Measurements from ENCODE around the gene GABRD.

GABRD gene

GRCh38 chr1:2053217-2053616 is 34.1 kb downstream of the GABRD start:
- no peak for FAIRE-seq

GRCh38 chr1:2053784-2054376 is 34.7 kb downstream of the GABRD start:
- DNase-seq (ENCODE audit: low spot score): no peak
- FAIRE-seq: no peak

More at GRCh38 chr1:2053217-2053616, 34.1 kb downstream of the GABRD start:
- no peak for DNase-seq (ENCODE audit: low spot score)

- no peak for DNase-seq (ENCODE audit: low spot score)
- no peak for FAIRE-seq
These were observed 35.4 kb downstream of the GABRD start for GRCh38 chr1:2054560-2054959.

DNA sequence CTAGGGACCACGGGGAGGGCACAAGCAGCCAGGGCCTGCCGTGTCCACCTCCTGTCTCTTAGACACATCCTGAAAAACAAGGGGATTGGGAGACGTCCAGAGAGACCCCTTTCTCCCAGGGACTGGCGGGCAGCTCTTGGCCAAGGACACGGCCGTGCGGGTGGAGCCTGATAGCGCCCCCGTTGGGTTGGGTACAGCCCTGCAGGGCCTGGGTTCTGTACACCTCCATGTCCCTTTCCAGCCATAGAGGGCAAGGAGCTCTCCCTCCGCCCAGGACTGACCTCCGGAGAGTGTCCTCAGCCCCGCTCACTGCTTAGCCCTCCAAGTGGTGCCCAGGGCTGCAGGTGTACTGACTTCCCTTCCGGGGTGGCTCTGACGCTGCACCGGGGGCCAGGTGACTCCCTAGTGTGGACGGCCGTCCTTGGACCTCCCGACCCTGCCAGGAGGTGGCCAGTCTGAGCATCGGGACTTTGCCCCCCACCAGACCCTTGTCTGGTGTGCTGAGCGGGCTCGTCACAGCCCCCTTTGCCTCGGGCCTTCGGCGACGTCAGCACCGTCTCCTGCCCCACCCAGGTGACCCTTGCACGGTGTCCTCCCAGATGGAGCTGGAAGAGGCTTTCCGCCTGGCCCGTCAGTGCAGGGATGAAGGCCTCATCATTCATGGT is 36.9 kb downstream of the GABRD start:
- FAIRE-seq (no peak), DNase-seq (ENCODE audit: low spot score) (no peak)

DNA sequence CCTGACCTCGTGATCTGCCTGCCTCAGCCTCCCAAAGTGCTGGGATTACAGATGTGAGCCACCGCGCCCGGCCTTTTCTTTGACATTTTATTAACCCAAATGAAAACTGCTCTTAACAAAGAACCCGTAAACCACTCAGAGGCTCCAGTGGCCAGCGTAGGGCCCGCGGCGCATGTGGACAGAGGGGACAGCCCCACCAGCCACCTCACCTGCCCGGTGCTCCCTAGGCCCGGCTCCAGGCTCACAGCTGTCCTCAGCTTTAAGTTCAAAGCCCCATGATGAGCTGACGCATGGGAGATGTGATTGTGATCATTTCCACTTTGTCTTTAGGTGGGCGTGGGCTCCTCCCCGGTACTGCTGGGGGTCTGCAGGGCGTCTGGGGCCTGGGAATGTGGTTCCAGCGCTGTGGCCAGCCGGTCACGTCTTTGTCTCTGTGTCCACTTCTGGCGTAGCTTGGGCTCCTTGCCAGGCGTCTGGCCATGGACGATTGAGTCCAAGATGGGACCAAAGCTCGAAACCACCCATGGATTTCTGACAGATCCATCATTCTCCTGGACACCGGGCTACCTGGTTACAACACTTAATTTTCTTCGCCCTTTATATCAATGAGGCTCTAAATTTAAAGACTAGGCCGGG is 37.9 kb downstream of the GABRD start:
- FAIRE-seq: no peak
- no peak for DNase-seq (ENCODE audit: low spot score)

GRCh38 chr1:2059290-2059953 is 40.3 kb downstream of the GABRD start:
- DNase-seq (ENCODE audit: low spot score) (no peak), FAIRE-seq (no peak)

DNA sequence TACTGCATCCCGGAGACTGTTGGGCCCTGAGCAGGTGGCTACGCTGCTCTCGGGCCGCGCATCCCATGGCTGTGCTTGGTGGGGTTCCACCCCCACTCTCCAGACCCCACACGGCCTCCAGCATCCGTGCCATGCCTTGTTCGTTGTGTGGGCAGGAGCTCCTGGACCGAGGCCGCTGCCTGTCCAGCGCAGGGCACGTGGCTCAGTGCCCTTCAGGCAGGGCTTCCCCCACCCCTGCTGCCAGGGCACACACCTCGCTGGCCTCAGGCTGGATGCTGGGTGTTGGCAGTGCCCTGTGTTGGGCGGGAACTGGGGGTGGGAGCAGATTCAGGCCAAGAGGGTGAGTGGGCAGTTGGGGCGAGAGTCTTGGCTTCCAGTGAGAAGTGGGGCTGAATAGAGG is 40.9 kb downstream of the GABRD start:
- no peak for FAIRE-seq

DNA sequence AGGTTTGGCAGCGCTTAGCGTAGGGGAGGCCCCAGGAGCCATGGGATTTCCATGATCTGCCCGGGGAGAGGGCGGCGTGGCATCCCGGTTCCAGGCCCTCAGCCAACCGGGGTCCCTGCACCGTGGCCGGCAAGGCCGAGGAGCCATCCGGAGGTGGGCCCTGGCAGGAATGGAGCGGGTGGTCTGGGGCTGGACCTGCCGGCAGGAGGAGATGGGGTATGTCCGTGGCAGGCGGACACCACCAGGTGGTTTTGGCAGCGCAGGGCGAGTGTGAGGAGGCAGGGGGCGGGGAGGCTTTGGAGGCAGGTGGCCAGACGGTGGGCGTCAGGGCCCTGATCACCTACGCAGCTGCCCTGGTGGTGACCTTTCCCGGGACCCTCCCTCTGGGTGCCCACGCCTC is 41.4 kb downstream of the GABRD start:
- FAIRE-seq (no peak), DNase-seq (ENCODE audit: low spot score) (no peak)

More for the DNA sequence above, 40.9 kb downstream of the GABRD start:
- DNase-seq (ENCODE audit: low spot score): no peak

- no peak for FAIRE-seq
- no peak for DNase-seq (ENCODE audit: low spot score)
These were observed 42.1 kb downstream of the GABRD start for GRCh38 chr1:2061065-2061778.

DNA sequence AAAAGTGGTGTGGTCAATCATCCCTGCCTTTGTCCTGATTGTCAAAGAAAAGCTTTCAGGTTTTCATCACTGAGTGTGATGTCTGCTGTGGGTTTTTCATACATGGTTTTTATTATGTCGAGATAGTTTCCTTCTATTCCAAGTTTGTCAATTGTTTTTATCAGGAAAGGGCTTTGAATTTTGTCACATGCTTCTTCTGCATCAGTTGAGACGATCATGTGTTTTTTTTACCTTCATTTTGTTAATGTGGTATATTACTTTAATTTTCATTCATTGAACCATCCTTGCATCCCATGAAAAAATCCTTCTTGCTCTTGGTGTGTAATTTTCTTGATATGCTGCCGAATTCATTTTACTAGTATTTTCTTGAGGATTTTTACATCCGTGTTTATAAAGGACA is 46.6 kb downstream of the GABRD start:
- FAIRE-seq: no peak
- no peak for DNase-seq (ENCODE audit: low spot score)

DNA sequence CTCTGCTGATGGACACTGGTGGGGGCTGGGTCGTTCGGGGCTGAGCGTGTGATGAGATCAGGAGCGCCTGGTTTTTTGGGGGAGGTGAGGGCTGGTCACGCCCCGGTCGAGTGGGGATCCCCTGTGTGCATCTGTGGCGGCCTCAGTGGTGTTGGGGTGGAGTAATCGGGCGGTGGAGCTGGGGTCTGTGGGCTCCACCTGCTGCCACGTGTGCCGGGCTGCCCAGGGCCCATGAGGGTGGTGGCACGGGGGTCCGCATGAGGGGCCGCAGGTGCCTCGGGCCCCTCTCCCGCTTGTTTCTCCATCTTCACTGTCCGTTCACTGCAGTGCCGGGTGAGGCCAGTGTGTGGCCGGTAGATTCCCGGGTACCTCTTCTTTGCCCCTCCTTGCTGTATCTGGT is 48.2 kb downstream of the GABRD start:
- FAIRE-seq (no peak), DNase-seq (ENCODE audit: low spot score) (no peak)

DNA sequence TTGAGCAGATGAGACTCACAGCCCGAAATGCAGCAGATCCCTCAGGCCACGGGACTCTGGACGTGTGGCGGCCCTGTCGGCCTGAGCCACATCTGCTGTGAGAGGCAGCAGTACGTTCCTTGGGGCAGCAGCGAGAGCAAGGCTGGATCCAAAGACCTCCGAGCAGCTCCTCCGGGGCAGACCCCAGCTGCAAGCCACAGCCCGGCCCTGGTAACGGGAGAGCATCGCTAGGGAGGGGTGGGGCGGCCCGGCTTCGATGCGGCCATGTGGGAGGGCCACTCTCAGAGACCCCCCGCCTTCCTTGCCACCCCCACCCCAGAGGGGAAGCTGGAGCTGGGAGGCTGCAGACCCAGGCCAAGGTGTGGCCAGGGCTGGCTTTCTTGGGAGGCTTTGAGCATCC is 48.8 kb downstream of the GABRD start:
- no peak for FAIRE-seq
- DNase-seq (ENCODE audit: low spot score): no peak

DNA sequence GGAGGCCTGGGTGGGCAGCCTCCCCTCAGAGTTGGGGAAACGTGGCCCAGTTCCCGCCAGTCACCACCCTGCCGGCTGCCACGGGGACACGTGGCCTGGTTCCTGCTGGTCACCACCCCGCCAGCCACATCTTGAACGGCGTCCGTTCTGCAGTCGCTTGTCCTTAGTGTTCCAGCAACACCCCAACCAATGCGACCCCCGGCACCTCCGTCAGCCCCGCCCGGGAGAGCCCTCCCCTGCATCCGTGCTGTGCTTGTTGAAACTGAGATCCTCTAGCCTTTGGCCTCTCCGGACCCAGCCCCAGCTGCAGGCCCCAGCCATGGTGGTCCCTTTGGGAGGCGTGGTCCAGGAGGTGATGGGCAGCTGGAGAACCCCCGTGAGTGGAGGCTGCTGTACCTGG is 49.8 kb downstream of the GABRD start:
- FAIRE-seq (no peak), DNase-seq (ENCODE audit: low spot score) (no peak)

GRCh38 chr1:2070016-2070415 is 50.9 kb downstream of the GABRD start:
- FAIRE-seq: no peak
- DNase-seq (ENCODE audit: low spot score): no peak

DNA sequence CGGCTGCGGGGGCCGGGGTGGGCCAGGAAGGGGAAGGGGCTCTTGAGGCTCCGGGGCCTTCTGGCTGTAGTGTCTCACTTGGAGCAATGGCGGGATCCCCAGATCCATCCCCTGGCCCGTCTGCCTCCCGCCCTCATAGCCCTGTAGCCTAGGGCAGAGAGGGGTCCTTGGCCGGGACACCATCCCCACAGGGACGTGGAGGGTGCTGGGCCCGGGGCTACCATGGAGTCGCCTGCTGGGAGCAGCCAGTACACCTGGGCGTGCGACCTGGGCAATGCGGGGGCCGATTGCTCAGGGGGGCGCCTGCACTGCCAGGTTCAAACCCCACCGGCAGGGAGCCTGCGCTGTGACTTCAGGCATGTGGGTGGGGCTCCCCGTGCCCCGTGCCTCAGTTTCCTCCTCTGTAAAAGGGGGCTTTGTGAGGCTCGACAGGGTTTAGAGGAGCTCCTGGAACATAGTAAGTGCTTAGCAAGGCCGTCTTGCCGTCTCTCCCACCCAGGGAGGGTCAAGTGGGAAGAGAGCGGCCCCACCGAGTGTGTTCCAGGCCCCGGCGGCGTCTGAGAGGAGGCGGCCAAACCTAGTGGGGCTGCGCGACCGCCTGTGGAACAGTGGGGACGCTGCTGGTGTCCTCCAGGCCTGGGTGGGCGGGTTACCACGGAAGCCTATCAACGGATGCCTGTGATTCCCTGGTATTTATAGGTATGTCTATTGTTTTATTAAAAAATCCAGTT is 51.8 kb downstream of the GABRD start:
- DNase-seq (ENCODE audit: low spot score) (no peak), FAIRE-seq (no peak)

DNA sequence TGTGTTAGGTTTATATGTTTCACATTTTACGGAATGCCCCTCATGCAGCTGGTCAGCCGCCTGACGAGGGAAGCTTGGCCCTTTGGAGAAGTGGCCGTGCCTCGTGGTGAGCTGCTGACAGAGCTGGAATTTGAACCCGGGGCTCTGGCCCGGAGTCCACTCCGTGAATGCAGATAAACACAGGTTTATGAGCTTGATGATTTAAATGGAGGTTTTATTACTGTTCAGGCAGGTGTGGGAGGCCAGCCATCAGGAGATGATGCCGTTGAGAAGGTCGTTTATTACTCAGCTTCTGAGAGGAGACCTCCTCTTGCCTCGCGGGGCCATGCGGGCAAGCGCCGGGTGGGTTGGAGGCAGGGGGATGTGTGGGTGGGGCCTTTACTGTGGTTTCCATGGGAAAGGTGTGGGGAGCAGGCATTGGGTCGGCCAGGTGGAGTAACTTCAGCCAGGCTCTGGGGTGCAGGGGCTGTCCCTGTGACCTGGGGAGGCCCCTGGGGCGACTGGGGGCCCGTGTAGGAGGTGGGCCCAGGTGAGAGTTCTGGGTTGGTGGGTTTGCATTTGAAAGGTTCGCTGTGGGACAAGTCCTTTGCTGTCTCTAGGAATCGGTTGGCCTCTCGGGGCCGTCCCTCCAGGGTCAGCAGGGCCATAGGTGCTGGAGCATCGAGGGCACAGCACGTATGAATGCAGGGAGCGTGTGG is 53.1 kb downstream of the GABRD start:
- DNase-seq (ENCODE audit: low spot score) (no peak), FAIRE-seq (no peak)

- FAIRE-seq (no peak), DNase-seq (ENCODE audit: low spot score) (no peak)
These were observed 53.7 kb downstream of the GABRD start for GRCh38 chr1:2072891-2073290.

- DNase-seq (ENCODE audit: low spot score): no peak
- FAIRE-seq: no peak
These were observed 54.5 kb downstream of the GABRD start for GRCh38 chr1:2073382-2074230.

GRCh38 chr1:2074396-2074795 is 55.3 kb downstream of the GABRD start:
- FAIRE-seq: no peak
- no peak for DNase-seq (ENCODE audit: low spot score)

Data from urothelium cell line (cell line).